ENCODE measurements around the gene CX3CR1.

- TF ChIP-seq POLR2A (IDR thresholded peaks at IDR 0.05), result no peak
- TF ChIP-seq CTCF (IDR thresholded peaks at IDR 0.05), result no peak
- TF ChIP-seq POLR2AphosphoS5 (IDR thresholded peaks at IDR 0.05), result no peak
These were observed 24.9 kb downstream of the CX3CR1 start for GRCh38 chr3:39254806-39255449.

All from prostate gland (tissue), 2 donors.